ENCODE results near the gene TMA7.
A peak's percentile ranks its signal among the peaks of the same experiment; 100 is the strongest.
"Not testable (repeated sequence)": the region's sequence is repeated elsewhere in the genome, so short reads cannot be mapped to it uniquely, and the experiment has no call there.

TMA7 gene

DNA sequence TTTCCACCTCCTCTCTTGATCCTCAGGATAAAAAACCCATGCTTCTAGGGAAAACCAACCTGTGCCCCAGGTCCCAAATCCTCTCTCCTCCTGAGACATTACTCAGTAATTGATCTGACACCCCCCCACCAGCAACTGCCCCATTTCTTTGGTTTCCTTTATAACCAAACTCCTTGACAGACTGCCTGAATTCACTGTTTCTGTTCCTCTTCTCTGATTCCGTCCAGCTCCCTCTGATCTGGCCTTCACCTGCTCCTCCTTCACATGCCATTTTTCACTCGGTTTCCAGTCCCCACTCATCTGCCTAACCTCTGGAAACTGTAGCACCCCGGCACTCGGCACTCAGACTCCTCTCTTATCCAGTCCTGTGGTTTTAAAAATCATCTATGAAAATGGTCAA lies 2.2 kb upstream of the TMA7 start:
- DNase-seq: no peak

GRCh38 chr3:48440590-48440958 lies 517 bp downstream of the TMA7 start:
- DNase-seq: peak in 1 of 2 donors; percentile 30

- DNase-seq: no peak
Observed at GRCh38 chr3:48441940-48442339, 1.9 kb downstream of the TMA7 start.

- DNase-seq: no peak
Observed at GRCh38 chr3:48445277-48445882, 5.3 kb downstream of the TMA7 start.

- DNase-seq: no peak
Observed at GRCh38 chr3:48446043-48446424, 6.0 kb downstream of the TMA7 start.

DNA sequence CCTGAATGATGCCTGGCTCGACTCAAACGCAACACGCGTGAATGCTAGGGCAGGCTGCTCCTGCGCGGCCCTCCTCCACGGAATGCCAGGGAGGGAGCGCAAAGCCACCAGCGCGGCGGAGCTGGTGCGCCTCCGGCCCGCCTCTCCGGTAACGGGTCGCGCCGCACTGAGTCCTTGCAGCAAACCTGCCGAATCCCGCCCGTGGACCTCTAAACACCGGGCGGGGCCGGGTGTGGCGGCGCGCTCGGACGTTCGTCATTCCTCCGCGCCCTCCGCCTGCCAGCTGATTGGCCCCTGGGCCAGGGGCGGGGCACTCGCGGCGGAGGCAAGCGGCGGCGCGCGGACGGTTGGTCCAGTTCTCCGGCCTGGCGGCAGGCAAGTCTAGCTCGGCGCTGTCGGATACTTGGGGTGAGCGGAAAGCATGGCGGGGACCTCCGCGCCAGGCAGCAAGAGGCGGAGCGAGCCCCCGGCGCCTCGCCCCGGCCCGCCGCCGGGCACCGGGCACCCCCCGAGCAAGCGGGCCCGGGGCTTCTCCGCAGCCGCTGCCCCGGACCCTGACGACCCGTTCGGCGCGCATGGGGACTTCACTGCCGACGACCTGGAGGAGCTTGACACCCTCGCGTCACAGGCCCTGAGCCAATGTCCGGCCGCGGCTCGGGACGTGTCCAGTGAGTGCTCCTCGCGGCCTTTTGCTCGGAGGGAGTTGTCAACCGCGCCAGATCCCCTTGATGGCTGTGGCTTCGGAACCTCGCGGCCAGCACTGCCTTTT lies 6.6 kb downstream of the TMA7 start, which contains the start of gene ATRIP:
ATRIP (plus strand) TSS at position 313 of the 769 bp plus-strand sequence; CDS start at position 422, 109 bp downstream.
- peak; percentile 78 to 91 for DNase-seq

DNA sequence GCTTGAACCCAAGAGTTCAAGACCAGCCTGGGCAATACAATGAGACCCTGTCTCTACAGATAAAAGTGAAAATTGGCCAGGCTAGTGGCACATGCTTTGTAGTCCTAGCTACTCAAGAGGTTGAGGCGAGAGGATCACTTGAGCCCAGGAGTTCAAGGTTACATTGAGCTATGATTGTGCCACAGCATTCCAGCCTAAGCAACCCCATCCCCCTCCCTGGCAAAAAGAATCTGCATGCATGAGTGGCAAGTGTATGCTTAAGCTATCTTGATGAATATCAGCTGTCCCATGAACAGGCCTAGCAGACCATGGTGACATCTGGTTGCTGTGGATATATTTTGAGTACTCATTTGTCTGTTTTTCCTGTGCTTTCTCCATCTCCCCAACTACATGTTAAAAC lies 11.2 kb downstream of the TMA7 start:
- no peak for DNase-seq

- no peak for DNase-seq
Observed at GRCh38 chr3:48456456-48456855, 16.4 kb downstream of the TMA7 start.

DNA sequence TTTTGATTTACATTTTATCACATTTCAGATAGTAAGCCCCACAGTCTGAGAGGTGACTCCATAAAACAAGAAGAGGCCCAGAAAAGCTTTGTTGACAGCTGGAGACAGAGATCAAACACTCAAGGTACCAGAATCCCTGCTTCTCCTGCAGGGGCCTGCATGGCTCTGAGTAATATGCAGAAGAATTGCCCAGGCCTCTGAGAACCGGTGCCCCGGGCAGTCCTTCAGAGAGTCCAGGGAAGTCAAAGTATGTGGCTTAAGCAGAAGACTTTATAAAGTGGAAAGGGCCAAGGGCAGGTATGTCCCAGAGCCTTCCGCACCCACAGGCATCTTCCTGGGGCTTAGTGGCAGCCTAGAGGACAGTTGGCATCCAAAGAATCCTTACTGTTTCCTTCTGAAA lies 19.3 kb downstream of the TMA7 start:
- no peak for DNase-seq

DNA sequence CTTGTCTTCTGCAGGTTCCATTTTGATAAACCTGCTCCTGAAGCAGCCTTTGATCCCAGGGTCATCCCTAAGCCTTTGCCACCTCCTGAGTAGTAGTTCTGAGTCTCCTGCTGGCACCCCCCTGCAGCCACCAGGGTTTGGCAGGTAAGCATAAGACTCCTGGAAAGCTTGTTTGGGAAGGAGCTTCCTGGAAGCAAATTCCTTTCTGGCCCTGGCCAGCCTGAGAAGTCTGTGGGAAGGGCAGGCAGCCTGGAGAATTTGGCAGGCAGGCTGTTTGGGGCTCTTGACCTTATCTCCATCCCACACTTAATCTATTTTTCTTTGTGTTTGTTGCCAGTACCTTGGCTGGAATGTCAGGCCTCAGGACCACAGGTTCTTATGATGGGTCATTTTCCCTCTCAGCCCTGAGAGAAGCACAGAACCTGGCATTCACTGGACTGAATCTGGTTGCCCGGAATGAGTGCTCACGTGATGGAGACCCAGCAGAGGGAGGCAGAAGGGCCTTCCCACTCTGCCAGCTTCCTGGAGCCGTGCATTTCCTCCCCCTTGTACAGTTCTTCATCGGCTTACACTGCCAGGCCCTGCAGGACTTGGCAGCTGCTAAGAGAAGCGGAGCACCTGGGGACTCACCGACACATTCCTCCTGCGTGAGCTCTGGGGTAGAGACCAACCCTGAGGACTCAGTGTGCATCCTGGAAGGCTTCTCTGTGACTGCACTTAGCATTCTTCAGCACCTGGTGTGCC lies 19.9 kb downstream of the TMA7 start:
- DNase-seq: no peak

GRCh38 chr3:48460517-48460902 lies 20.5 kb downstream of the TMA7 start:
- DNase-seq: no peak

GRCh38 chr3:48461767-48462166 lies 21.7 kb downstream of the TMA7 start:
- DNase-seq: not testable (repeated sequence)

DNA sequence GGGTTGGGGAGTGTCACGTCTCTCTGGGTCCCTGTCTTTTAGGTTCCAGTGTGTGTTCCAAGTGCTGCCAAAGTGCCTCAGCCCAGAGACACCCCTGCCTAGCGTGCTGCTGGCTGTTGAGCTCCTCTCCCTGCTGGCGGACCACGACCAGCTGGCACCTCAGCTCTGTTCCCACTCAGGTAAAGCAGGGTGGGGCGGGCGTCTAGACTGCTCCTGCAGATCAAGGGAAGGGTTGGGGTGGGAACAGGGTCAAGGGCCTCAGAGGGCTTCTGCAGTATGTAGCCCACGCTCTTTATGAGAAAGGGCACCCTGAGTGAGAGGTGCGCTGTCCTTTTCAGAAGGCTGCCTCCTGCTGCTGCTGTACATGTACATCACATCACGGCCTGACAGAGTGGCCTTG lies 23.6 kb downstream of the TMA7 start:
- no peak for DNase-seq

- DNase-seq: no peak
Observed at GRCh38 chr3:48464713-48465221, 24.7 kb downstream of the TMA7 start.

GRCh38 chr3:48465237-48465530 lies 25.1 kb downstream of the TMA7 start:
- no peak for DNase-seq

- peak; percentile 91 to 92 for DNase-seq
Observed at GRCh38 chr3:48465531-48466378, 25.7 kb downstream of the TMA7 start.

DNA sequence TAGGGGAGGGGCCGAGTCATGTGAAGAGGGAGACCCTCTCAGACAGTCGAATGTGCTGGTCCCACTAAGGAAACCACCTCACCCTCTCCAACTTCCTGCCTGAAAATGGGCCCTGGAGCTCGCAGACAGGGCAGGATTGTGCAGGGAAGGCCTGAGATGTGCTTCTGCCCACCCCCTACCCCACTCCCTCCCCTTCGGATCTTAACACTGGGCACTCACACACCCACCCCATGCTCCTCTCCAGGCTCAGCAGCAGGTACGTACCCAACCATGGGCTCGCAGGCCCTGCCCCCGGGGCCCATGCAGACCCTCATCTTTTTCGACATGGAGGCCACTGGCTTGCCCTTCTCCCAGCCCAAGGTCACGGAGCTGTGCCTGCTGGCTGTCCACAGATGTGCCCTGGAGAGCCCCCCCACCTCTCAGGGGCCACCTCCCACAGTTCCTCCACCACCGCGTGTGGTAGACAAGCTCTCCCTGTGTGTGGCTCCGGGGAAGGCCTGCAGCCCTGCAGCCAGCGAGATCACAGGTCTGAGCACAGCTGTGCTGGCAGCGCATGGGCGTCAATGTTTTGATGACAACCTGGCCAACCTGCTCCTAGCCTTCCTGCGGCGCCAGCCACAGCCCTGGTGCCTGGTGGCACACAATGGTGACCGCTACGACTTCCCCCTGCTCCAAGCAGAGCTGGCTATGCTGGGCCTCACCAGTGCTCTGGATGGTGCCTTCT lies 26.5 kb downstream of the TMA7 start:
- DNase-seq: peak; percentile 53 to 69

- DNase-seq: no peak
Observed at GRCh38 chr3:48467110-48467454, 27.0 kb downstream of the TMA7 start.

DNA sequence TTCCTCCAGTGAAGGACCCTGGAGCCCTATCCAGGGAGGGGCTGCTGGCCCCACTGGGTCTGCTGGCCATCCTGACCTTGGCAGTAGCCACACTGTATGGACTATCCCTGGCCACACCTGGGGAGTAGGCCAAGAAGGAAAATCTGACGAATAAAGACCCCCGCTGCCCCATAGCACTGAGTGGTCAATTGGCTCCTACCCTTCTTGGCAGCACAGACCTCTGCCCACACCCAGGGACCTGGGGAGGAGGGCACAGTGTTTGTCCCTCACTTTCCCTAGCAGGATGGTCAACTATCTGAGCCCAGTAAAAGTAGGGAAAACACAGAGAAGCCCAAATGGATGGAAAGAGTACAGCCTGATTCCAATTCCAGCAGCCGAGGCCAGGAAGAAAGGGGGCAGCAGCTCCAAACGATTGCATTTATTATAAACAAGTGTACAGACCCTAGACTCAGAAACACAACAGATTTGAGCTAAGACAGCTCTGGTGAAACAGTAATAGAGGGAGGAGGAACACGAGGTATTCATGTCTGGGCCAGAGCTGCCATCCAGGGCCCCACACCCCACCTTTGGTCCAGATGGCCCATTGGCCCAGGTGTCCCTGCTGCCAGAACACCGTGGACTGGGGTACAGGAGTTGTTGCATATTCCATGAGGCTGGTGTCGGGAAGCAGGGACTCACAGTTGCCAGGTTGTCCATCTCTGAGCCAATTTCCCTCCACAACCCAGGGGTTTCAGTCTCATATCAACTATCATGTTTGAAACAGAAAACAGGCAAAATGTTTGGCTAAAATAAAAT lies 27.6 kb downstream of the TMA7 start:
- no peak for DNase-seq

DNA sequence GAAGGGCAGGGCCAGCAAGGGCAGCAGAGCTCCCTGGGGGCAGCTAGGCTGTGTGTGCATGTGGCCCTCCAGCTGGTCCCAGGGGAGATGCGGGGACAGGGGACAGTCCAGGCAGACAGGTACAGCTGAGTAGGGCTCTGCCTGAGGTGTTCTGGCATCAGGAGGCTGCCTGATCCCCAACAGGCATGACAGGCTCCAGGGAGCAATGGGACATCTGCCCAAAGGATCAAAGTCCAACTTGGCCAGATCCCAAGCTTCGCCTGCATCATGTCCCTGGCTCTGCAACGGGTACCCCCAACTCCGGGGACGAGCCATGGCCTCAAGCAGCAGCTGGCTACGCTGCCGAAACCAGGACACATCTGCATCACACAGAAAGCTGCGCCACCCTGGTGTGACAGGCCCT lies 28.3 kb downstream of the TMA7 start:
- DNase-seq: no peak

All from CD4-positive, alpha-beta T cell treated with Interferon alpha-2 for 1 hour (primary cell).